Measurements from ENCODE around the gene GCKR.
"Not testable (repeated sequence)": the region's sequence is repeated elsewhere in the genome, so short reads cannot be mapped to it uniquely, and the experiment has no call there.

GCKR gene

DNA sequence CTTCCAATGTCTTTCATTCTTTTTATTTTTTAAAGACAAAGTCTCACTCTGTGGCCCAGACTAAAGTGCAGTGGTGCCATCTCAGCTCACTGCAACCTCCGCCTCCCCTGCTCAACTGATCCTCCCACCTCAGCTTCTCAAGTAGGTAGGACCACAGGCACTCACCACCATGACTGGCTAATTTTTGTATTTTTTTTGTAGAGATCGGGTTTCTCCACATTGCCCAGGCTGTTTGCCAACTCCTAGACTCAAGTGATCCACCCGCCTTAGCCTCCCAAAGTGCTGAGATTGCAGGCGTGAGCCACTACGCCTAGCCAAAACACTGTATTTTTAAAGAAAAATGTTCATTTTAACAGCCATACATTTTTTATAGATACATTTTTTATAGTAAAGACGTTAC is 12.7 kb downstream of the GCKR start:
- DNase-seq = no peak

DNA sequence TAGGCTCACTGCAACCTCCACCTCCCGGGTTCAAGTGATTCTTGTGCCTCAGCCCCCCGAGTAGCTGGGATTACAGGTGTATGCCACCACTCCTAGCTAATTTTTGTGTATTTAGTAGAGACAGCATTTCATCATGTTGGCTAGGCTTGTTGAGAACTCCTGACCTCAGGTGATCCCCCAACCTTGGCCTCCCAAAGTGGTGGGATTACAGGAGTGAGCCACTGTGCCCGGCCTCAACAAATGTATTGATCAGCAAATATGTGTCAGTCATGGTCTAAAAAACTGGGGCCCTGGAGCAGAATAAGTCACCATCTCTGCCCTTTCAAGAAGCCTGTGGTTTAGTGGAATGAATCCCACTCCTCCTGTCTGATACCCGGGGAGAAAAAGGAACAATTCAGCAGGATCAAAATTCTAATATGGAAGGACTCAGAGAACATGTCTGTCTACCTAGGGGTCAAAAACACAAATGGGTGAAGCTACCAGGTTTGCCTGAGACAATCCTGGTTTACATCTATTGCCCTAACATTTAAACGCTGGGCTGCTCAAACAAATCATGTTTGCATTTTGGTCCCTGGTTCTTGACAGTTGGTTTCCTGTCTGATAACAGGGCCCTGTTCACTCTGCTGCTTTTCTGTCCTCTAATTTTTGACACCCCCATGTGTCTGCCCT is 21.6 kb downstream of the GCKR start:
- no peak for DNase-seq

DNA sequence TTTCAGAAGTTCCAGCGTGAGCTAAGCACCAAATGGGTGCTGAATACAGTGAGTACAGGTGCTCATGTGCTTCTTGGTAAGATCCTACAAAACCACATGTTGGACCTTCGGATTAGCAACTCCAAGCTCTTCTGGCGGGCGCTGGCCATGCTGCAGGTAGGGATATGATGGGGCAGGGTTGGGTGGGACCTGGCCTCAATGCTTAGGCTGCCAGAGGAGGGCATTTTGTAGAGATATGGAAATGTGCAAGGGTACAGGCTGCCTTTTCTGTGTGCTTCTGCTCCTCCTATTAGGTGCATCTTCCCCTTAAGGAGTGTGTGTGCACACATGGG is 22.1 kb downstream of the GCKR start:
- DNase-seq = no peak

DNA sequence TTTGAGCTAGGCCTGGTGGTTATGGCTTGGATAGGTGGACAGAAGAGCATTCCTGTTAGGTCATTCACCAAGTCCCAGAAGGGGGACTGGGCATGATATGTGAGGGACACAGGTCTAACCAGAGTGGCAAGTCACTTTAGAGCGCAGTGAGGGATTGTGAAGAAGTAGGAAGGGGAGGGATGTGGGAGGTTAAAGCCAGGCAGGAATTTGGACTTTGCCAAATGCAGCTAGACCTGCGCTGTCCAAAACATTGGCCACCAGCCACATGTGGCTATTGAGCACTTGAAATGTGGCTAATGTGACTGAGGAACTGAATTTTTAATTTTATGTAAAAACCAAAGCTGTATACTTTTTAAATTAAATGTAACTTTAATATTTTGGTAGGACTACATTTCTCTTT is 23.7 kb downstream of the GCKR start:
- no peak for DNase-seq

DNA sequence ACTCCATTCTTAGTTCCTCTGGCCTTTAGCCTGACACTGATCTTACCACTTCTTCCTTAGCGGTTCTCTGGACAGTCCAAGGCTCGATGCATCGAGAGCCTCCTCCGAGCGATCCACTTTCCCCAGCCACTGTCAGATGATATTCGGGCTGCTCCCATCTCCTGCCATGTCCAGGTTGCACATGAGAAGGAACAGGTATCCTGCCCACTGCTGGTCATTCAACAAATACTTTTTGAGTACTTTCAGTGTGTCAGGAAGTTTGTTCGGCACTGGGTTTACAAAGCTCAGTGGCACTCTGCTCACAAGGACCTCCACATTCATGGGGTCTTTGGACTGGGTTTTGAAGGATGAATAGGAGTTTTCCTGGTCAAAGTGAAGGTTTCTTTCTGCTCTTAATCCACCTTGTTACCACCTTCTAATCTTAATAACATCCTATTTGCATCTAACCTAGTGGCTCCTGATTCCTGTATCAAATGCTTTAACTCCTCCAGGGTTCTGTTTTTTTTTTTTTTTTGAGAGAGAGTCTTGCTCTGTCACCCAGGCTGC is 25.8 kb downstream of the GCKR start:
- DNase-seq = no peak

DNA sequence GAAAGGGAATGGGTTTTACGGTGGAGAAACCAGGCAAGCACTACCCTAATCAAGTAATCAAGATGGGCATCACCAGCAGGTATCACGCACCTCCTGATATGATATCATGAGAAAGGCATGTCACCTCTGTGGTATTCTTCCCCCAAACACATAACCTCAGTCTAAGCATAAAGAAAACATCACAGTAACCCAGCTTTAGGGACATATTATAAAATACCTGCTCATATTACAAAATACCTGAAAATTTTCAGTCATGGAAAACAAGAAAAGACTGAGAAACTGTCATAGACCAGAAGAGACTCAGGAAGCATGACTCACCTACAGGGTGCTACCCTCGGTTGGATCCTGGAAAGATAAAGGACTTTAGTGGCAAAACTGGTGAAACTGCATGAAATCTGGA is 30.5 kb downstream of the GCKR start:
- DNase-seq = no peak

DNA sequence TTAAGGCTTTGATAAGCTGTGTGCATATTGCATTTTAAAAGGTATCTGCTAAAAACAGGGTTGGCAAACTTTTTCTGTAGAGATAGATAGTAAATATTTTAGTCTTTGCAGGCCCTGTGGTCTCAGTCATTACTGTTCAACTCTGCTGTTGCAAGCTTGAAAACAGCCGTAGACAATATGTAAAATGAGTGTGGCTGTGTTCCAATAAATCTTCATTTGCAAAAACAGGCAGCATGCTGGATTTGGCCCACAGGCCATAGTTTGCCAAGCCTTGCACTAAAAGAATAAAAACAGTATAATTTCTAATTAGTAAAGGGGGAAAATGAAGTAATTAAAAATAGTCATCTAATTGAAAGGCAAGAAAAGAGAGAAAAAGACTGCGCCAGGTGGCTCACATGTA is 35.3 kb downstream of the GCKR start:
- no peak for DNase-seq

DNA sequence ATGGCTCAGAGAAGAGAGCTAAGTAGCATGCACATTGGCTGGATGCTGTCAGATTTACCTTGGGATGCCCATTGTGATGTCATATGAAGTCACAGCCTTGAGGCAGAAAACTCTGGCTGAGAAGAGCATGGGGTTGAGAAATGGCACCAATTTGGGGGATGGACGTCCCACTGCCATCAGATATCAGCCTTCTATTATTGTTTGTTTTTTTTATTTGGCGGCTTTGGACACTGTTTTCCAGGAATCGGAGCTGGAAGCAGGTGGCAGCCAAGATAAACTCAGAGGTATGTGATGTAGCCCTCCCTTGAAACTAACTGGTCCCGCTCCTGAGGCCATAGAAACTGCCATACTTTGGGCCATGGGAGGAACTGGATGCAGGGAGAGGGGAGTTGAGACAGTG is 40.6 kb downstream of the GCKR start:
- no peak for DNase-seq

DNA sequence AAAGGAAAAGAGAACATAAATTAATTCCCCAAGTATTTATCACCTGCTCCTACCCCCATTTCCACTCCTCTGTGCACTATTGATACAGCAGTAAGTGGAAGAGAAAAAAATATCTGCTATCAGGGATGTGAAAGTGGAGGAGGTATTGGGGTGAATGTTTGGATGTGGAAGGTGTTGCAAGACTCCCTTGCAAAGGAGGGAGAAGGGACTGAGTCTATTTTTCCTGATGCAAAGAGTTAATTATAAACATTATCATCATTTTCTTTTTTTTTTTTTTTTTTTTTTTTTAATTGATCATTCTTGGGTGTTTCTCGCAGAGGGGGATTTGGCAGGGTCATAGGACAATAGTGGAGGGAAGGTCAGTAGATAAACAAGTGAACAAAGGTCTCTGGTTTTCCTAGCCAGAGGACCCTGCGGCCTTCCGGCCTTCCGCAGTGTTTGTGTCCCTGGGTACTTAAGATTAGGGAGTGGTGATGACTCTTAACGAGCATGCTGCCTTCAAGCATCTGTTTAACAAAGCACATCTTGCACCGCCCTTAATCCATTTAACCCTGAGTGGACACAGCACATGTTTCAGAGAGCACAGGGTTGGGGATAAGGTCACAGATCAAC is 42.3 kb downstream of the GCKR start:
- DNase-seq = not testable (repeated sequence)

DNA sequence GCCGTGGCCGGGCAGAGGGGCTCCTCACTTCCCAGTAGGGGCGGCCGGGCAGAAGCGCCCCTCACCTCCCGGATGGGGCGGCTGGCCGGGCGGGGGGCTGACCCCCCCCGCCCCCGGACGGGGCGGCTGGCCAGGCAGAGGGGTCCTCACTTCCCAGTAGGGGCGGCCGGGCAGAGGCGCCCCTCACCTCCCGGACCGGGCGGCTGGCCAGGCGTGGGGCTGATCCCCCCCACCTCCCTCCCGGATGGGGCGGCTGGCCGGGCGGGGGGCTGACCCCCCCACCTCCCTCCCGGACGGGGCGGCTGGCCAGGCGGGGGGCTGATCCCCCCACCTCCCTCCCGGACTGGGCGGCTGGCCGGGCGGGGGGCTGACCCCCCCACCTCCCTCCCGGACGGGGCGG is 43.0 kb downstream of the GCKR start:
- not testable (repeated sequence) for DNase-seq

DNA sequence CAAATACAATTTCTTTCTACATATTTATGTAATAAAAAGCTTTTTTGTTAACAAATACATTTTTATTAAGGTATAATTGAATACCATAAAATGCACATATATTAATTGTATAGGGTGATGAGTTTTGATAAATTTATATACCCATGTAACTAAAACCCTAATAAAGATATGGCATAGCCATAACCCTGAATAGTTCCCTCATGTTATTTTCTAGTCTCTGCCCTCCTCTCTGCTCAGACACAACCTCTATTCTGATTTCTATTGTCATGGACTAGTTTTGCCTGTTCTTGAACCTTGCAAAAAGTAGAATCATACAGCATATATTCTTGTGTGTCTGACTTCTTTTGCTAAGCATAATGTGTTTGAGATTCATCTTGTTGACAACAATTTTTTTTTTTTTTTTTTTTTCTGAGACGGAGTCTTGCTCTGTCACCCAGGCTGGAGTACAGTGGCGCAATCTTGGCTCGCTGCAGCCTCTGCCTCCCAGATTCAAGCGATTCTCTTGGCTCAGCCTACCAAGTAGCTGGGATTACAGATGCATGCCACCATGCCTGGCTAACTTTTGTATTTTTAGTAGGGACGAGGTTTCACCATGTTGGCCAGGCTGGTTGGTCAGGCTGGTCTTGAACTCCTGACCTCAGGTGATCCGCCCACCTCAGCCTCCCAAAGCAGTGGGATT is 47.6 kb downstream of the GCKR start:
- no peak for DNase-seq

DNA sequence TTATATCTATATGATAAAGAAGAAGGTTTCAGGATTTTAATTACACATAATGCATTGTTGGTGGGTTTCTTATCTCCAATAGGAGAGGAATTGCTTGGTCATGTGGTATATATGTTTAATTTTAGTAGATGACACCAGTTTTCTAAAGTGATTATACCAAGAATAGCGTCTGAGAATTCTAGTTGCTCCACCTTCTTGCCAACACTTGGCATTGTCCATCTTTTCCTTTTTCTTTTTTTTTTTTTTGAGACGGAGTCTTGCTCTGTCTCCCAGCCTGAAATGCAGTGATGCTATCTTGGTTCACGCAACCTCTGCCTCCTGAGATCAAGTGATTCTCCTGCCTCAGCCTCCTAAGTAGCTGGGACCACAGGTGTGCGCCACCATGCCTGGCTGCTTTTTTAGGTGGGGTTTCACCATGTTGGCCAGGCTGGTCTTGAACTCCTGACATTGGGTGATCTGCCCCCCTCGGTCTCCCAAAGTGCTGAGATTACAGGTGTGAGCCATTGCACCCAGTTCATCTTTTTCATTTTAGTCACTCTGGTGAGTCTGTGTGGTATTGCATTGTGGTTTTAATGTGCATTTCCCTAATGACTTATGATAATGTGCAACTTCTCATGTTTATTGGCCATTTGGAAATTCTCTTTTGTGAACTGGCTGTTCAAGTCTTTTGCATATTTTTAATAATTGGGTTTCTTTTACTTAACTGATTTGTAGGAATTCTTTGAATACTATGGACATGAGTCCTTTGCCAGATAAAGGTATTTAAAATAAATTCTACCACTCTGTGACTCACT is 48.9 kb downstream of the GCKR start:
- no peak for DNase-seq

DNA sequence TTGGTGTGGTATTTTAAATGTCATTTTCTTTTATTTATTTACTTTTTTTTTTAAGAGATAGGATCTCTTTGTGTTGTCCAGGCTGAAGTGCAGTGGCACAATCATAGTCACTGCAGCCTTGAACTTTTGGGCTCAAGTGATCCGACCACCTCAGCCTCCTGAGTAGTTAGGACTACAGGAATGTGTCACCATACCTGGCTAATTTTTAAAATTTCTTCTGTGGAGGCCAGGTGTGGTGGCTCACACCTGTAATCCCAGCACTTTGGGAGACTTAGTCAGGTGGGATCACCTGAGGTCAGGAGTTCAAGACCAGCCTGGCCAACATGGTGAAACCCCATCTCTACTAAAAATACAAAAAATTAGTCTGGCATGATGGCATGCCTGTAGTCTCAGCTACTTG is 52.7 kb downstream of the GCKR start:
- DNase-seq = no peak

DNA sequence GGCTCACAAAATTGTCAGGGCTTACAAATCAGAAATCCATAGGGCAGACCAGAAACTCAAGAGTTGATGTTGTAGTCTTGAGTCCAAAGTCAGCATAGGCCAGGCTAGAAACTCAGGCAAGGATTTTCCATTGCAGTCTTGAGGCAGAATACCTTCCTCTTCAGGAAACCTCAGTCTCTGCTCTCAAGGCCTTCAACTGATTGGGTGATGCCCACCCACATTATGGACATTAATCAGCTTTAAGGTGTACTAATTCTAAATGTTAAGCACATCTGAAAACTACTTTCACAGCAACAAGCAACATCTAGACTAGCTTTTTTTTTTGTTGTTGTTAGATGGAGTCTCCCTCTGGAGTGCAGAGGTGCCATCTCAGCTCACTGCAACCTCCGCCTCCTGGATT is 54.9 kb downstream of the GCKR start:
- no peak for DNase-seq

DNA sequence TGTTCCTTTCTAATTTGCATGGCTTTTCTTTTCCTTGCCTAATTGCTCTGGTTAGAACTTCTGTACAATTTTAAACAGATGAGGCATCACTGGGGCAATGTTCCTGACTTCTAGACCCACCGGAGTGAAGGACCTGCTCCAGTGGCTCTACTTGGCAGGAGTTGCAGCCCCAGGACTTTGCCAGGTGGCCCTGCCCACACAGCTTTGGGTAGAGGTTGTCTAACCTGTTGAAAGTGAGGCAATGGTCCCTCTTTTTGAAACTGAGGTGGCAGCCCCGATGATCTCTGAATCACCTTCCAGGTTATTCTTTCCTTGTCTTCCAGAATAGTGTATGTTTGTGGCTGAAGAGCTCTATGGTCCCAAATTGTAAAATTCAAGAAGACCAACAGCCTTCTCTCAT is 56.3 kb downstream of the GCKR start:
- no peak for DNase-seq

DNA sequence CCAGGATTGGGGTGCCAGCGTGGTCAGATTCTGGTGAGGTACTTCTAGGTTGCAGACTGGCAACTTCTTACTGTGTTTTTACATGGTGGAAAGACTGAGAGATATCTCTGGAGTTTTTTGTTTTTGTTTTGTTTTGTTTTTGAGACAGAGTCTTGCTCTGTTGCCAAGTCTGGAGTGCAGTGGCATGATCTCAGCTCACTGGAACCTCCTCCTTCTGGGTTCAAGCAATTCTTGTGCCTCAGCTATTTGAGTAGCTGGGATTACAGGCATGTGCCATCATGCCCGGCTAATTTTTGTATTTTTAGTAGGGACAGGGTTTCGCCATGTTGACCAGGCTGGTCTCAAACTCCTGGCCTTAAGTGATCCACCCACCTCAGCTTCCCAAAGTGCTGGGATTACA is 57.8 kb downstream of the GCKR start:
- DNase-seq = not testable (repeated sequence)

DNA sequence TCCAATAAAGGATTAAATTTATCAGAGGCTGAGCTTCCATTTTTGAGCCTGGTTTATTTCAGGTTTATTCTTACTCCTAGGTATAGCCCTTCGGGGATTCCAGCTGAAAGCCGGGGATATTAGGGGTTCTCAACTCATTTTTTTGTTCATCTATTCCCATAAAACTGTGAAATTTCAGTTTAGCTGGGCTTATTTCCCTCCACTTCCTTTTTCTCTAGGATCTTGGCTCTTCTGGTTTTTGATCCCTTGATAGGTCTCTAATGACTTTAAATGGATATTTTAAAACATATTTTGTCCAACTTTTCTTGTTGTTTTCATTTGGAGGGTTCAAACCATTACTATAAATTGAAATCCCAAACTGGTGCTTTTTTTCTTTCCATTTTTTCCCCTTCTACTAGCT is 62.6 kb downstream of the GCKR start:
- DNase-seq = no peak

DNA sequence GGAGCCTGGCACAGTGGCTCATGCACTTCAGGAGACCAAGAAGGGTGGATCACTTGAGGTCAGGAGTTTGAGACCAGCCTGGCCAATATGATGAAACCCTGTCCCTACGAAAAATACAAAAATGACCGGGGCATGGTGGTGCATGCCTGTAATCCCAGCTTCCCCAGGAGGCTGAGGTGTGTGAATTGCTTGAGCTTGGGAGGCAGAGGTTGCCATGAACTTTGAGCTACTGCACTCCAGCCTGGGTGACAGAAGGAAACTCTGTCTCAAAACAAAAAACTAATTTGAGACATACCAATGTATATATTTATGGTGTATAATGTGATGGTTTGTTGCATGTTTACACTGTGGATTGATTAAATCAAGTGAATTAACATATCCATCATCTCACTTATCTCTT is 64.4 kb downstream of the GCKR start:
- DNase-seq = no peak

DNA sequence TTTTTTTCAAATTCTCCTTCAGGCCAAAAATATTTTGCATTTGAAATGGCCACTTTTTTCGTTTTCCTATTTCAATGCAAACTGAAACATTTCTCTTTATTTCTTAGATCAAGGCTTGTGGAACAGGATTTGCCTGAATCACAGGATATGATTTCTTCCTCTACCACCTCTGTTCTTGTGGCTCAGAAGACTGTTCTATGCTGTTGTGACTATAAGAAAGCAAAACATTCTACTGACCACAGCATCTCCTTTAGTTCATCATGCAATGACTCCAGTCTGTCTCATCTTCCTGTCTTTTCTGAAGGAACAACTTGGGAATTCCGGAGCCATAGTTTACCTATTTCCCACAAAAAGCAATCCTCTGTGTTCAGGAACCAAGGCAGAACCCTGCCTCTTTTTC is 70.0 kb downstream of the GCKR start:
- DNase-seq = no peak

DNA sequence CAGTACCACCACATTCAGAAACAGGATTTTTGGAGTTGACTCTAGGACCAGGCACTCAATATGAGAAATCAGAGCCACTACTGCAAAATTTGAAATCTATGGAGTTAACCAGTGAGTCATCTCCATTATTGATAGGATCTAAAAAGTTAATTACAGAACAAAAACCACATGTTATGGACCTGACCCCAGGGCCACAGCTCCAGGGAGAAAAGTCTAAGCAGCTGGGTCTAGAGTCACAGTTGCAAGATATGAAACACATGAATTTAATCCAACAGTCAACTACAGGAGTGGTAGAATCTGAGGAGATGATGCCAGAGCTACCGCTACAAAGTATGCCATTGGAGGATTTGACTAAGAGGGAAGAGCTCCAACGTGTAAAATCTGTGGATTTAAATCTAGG is 72.8 kb downstream of the GCKR start:
- no peak for DNase-seq

DNA sequence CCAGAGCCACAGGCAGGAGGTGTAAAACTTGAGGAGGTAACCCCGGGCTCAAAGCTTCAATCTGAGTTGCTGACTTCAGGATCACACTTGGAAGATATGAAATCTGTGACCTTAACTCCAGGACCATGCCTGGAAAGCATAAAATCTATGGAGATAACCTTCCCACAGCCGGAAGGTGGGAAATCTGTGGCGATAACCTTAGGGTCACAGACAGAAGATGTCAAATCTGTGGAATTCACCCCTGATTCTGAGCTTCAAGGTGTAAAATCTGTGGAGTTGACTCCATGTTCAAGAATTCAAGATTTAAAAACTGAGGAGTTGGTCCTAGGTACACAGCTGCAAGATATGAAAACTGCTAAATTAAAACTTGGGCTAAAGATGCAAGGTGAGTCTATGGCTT is 74.6 kb downstream of the GCKR start:
- no peak for DNase-seq

DNA sequence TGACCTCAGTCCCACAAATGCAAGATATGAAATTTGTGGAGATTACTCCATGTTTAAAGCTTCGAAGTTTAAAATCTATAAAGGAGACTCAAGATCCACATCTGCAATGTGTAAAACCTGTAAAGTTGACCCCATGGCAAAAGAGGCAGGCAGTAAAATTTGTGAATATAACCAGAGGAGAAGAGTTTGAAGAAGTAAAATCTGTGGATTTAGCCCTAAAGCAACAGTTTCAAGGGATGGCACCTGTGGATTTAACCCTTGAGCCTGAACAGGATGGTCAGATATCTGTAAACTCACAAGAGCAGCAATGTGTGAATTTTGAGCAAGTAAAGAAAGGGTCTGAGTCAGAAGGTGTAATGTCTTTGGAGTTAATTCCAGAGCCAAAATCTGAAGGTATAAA is 75.0 kb downstream of the GCKR start:
- DNase-seq = no peak

DNA sequence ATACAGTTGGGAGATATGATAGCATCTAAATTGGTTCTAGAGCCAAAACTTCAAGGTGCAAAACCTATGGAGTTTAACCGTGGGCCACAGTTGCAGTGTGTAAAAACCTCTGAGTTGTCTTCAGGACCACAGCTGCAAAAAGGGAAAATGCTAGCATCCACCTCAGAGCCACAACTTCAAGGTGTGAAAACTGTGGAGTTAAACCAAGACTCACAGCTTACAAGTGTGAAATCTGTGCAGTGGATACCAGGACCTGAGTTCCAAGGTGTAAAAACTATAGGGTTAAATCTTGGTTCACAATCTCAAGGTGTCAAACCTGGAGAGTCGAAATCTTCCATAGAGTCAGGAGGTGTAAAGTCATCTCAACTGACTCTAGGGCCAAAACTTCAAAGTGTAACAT is 75.8 kb downstream of the GCKR start:
- DNase-seq = no peak

DNA sequence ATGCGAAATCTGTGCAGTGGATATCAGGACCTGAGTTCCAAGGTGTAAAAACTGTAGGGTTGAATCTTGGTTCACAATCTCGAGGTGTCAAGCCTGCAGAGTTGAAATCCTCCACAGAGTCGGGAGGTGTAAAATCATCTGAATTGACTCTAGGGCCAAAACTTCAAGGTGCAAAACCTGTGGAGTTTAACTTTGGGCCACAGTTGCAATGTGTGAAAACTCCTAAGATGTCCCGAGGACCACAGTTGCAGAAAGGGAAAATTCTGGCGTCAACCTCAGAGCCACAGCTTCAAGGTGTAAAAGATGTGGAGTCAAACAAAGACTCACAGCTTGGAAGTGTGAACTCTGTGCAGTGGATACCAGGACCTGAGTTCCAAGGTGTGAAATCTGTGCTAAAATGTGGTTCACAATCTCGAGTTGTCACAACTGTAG is 76.4 kb downstream of the GCKR start:
- DNase-seq = no peak
